Testis (tissue), 2 donors: ENCODE measurements around the gene DENND1A.

Experiments used
- CTCF ChIP-seq, 3 experiments: fragments of 450-650 bp in 2 of 3; fragments of 200-600 bp in 1 of 3; sonication (generic) in 1 of 3; IDR thresholded peaks; one replicate each; pipeline ENCODE4 v1.5.1; 2016 to 2019; ENCODE audit warnings: antibody characterized with exemption in 3 of 3, mild to moderate bottlenecking in 2 of 3, moderate library complexity in 1 of 3
- POLR2A ChIP-seq: fragments of 450-650 bp; IDR thresholded peaks from one replicate; pipeline ENCODE4 v1.6.1; 2017; ENCODE audit warnings: antibody characterized with exemption, mild to moderate bottlenecking, moderate library complexity

DNA sequence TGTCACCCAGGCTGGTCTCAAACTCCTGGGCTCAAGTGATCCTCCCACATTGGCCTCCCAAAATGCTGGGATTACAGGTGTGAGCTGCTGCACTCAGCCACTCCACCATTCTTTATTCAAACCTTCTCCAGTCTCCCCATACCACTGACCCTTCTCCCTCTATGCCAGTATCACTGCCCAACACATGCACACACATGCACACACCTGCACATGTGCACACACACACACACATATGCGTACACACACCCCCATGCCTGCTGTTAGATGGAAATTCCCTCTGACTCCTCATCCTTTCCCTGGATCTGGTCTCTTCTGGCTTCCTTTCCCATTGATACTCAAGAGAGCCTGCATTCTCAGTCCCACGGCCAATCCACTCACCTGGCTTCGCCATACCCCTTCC is 404.0 kb downstream of the DENND1A start:
- no peak for TF ChIP-seq POLR2A
- TF ChIP-seq CTCF (IDR thresholded peaks at IDR 0.05) = no peak
